ENCODE measurements around the gene MYOG. TPM values are rescaled to one million over a fixed set of nuclear protein-coding genes. Genes with fewer than 3 reads are reported as not detected.

The MYOG gene
- total RNA-seq, 1 experiment from 2014 or later: not detected

DNA sequence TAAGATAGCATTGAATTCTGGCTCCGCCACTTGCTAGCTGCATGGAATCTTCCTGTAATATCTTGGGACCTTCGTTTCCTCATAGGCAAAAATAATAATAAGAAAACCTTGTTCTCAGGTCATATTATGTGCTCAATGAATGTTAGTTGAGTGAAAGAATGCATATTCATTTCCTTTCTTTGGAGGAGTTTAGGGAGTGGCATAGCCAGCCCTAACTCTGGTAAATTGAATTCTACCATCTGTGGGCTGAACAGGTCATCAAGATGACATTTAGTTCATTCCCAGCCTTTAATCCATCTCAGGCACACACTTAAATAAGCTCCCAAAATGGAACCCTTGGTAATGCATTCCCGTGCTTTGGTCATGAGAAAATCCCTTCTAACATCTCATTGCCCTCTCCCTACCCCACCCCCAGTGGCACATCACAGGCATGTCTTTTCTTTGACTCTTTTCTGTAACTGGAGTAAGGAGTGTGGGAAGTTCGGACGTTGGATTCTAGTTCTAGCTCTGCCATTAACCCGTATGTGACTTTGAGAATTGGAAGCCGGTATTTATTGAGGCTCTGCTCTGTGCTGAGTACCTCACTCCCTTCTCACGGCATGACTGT is 13.2 kb upstream of the MYOG start:
- DNase-seq: no peak
- H3K9me3 ChIP-seq: peaks cover 11% of the 10 kb centered on the region
- no peaks in the 10 kb centered on the region for H3K36me3 ChIP-seq
- H3K27me3 ChIP-seq: no peaks in the 10 kb centered on the region
- H3K4me3 ChIP-seq: no peak overlapping the region

DNA sequence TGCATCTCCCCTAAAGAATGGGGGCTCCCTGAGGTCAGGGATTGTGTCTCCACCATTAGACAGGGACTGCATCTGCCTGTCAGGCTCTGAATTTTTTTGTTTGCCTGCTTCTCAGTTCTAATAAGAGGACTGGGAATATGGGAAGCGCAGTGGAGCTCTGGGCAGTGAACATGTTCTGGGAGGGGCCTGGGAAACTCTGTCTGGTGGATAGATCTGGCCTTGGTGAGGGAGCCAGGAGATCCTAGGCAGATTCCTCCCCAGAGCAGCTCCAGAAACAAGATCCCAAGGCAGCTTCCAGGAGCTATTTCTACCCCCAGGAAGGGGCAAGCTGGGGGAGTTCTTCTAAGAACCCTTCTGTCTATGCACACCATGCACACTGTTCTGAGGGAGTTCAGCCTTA is 12.6 kb upstream of the MYOG start:
- Histone ChIP-seq H3K9me3 (peaks cover 15% of the 10 kb centered on the region), H3K4me3 (no peak overlapping the region), H3K36me3 (no peaks in the 10 kb centered on the region), H3K27me3 (no peaks in the 10 kb centered on the region)
- DNase-seq: no peak

DNA sequence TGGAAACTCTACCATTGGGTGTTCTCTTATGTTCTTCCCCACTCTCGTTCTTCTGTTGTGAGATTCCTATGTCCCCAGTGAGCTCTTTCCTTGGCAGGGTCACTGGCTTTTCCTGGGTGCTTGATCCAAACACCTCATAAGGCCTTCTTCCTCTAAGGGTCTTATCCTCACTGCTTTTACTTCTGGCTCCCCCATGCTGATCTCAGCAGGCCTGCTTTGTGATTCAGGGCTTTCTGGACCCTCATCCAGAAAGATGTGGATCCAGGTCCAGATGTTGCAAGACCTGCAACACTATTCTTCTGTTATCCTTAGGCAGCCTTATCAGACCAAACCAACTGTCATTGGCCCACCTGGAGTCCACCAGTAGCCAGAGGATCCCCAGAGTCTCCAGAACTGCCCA is 11.2 kb upstream of the MYOG start:
- no peak overlapping the region for H3K4me3 ChIP-seq
- no peak for DNase-seq
- peaks cover 17% of the 10 kb centered on the region for H3K9me3 ChIP-seq
- no peaks in the 10 kb centered on the region for H3K36me3 ChIP-seq
- no peaks in the 10 kb centered on the region for H3K27me3 ChIP-seq

DNA sequence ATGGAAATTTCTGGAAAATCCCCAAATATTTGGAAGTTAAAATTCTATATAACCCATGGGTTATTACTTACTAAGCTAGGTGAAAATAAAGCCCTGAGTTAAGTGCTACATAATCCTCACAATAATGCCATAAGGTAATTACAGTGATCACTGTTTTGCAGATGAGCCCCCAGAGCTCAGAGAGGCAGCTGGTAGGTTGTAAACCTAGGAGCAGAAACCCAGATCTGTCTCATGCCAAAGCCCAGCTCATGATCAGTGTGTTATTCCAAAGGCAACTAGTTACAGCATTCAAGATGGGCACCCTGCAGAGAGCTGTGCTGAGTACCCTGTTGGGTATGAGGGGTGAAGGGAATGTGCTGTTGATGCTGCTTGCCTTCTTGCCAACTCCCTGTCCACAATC is 10.8 kb upstream of the MYOG start:
- H3K9me3 ChIP-seq: peaks cover 17% of the 10 kb centered on the region

DNA sequence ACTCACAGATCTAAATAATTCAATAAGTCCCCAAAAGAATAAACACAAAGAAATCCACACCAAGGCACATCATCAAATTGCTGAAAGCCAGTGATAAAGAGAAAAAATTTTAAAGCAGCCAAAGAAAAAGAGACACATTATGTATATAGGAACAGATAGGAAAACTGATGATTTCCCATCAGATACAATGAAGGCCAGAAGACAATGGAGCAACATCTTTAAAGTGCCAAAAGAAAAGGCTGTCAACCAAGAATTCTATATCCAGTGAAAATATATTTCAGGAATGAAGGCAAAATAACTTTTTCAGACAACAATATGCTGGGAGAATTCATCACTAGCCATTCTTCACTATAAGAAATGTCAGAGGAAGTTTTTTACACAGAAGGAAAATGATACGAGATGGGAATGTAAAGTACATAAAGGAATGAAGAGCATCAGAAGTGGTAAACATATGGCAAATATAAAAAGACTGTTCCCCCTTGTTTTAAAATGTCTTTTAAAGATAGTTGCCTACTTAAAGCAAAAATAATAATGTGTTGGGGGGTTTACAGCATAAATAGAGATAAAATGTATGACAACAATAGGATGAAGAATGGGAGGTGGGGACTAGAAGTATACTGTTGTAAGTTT is 9.4 kb upstream of the MYOG start:
- H3K4me3 ChIP-seq: no peak overlapping the region
- H3K9me3 ChIP-seq: peaks cover 17% of the 10 kb centered on the region
- no peaks in the 10 kb centered on the region for H3K36me3 ChIP-seq
- DNase-seq: no peak
- no peaks in the 10 kb centered on the region for H3K27me3 ChIP-seq

More for the DNA sequence above, 10.8 kb upstream of the MYOG start:
- H3K36me3 ChIP-seq: no peaks in the 10 kb centered on the region
- no peaks in the 10 kb centered on the region for H3K27me3 ChIP-seq
- DNase-seq: no peak
- no peak overlapping the region for H3K4me3 ChIP-seq

DNA sequence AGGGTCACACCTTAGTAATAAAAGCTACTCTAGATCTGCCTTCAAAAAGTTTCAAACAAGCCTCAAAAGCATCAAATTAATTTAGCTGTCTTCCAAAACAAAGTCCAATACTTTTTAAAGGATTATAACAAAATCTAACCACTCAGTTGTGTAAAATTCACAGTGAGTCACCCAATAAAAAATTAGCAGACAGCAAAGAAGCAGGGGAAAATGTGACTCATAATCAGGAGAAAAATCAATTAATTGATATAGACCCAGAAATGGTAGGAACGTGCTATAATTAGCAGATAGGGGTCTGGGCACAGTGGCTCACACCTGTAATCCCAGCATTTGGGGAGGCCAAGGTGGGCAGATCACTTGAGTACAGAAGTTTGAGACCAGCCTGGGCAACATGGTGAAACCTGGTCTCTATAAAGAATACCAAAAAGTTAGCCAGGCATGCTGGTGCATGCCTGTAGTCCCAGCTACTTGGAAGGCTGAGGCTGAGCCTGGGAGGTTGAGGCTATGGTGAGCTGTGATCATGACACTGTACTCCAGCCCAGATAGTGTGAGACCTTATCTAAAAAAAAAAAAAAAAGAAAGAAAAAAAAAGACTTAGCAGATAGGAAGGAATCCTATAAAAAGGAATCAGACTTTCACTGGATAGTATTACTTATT is 8.1 kb upstream of the MYOG start:
- Histone ChIP-seq H3K9me3 (peaks cover 17% of the 10 kb centered on the region), H3K4me3 (no peak overlapping the region), H3K27me3 (no peaks in the 10 kb centered on the region), H3K36me3 (no peaks in the 10 kb centered on the region)
- no peak for DNase-seq

DNA sequence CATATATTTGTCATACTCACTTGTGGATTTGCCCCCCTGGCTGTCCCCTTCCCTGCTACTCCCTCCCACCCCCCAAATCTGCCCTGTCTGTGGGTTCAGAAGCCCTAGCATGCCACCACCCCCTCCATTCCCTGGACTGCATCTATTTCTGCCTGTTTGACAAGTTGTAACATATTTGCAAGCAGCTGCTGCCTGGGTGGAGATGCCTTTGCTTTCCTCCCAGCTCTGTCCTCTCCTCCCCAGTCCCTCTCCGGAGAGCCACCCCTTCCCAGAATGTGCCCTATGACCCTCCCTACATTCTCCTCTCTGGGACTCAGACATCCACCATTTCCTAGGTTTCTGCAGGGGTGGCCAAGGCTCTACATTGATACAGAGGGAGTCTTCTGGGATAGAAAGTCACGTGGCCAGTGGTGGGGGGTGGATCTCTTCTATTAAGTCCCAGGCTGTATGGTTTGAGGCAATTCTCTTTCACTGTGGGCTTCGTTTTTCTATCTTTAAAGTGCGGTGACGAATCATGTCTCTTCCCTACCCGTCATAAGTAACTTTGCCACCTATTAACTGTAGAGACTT is 6.0 kb upstream of the MYOG start:
- H3K27me3 ChIP-seq: no peaks in the 10 kb centered on the region
- DNase-seq: no peak
- H3K9me3 ChIP-seq: peaks cover 17% of the 10 kb centered on the region
- H3K36me3 ChIP-seq: no peaks in the 10 kb centered on the region
- H3K4me3 ChIP-seq: no peak overlapping the region

DNA sequence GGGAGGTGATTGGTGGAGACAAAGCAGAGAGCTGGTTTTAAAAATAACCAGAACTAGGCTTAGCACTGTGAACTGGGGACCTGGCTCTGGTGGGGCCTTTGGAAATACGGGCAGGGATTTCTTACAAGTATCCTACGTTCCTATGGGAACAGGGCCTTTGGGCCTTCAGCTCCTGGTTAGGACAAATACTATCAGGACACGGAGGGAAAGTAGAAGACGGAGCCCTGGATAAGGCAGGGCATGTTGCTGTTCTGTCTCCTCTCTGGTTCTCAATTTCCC is 5.3 kb upstream of the MYOG start:
- Histone ChIP-seq H3K27me3 (no peaks in the 10 kb centered on the region), H3K4me3 (no peak overlapping the region), H3K36me3 (no peaks in the 10 kb centered on the region), H3K9me3 (peaks cover 17% of the 10 kb centered on the region)
- DNase-seq: no peak

DNA sequence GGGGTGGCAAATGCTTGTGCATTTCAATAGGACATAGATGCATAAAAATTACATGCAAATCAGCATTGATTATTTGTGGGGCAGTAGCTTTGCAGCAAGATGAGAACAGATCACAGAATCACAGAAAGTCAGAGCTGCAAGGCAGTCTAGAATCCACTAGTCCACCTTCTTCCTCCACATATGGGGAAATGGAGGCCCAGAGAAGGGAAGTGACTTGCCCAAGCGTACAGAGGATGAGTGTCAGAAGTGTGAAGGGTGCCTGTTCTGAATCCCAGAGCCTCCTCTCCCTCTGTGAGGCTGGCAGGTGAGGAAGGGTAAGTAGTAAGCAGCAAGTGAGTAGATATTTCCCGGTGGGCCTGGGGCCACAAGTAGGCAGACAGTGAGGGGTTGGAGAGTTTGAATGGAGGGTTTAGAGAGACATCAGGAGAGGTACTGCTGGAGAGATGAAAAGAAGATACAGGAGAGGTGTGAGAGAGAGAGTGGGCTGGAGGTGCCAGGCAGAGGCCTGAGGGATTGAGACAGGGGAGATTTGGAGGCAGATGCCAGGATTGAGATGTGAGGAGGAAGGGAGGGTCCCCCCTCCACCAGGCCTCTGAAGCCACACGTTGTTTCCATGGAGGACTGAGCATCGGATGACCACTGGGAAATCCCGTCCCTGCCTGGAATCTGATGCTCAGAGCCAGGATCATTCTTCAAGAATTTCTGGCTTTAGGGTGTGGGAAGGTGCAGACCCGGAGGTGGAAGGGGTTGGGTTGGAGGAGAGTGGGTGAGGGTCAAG is 4.8 kb upstream of the MYOG start:
- no peak for DNase-seq
- H3K4me3 ChIP-seq: no peak overlapping the region
- no peaks in the 10 kb centered on the region for H3K36me3 ChIP-seq
- H3K27me3 ChIP-seq: no peaks in the 10 kb centered on the region
- peaks cover 17% of the 10 kb centered on the region for H3K9me3 ChIP-seq

DNA sequence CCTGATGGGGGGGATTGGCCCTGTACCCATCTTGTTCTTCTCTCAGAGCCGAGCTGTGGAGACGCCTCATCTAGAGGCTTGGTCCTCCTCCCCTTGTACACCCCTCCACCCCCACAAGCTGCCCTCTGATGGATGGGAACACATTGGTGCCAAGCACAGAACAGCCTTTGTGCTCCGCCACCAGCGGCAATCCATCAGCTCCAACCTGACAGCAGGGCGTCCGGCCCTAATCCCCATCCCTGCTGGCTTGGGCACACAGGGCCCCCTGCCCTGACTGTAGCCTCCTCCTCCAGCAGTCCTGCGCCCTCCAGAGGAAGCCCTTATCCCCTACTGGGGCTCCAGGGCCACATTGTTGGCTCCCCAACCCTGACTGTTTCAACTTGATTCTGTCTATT is 3.8 kb upstream of the MYOG start:
- Histone ChIP-seq H3K4me3 (no peak overlapping the region), H3K27me3 (no peaks in the 10 kb centered on the region), H3K36me3 (no peaks in the 10 kb centered on the region), H3K9me3 (peaks cover 10% of the 10 kb centered on the region)
- DNase-seq: no peak

DNA sequence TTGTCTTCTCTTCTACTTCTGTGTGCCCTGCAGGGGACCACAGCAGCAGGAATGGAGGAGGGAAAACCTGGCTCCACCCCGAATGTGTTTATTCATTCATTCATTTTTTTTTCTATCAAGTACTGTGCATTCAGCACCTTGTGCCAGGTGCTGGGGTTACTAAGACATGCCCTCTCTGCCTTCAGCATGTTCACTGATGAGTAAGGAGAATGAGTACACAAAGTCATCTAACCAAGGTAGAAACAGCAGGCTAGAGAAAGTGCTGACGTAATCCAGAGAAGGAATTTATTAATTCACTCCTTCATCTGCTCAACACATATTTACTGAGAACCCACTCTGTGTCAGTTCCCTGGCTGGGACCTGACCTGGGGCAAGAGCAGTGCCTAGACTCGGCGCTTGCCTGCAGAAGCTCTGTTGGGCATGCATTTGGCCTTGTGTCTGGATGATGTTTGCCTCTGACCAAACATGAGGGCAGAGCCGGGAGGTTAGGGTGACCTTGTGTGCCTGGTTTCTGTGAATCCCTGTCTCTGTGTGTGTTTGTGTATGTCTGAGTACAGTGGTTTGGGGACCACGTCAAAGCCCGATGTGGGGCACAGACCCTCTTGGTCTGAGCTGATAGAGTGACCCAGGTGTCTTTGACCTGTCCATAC is 3.3 kb upstream of the MYOG start:
- no peak for DNase-seq
- H3K4me3 ChIP-seq: no peak overlapping the region
- no peaks in the 10 kb centered on the region for H3K36me3 ChIP-seq
- no peaks in the 10 kb centered on the region for H3K27me3 ChIP-seq
- peaks cover 6% of the 10 kb centered on the region; the same call in 1 of the 2 replicates for H3K9me3 ChIP-seq

DNA sequence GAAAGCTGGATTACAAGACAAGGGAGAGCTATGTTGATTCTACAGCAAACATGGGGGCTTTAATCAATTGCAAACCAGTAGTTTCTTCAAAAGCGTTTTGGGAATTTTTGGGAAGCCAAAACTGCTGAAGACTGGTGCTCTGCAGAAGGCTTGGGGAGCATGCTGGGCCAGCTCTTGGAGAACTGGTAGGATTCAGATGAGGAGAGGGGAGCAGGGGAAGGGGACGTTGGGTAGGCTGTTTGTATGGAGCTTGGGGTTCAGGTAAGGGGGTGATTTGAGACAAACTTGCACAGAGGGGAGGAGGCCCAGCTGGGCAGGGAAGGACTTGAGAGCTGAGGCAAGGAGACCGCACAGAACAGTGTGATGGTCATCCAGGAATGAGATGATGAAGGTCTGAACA is 2.6 kb upstream of the MYOG start:
- H3K4me3 ChIP-seq: no peak overlapping the region
- H3K36me3 ChIP-seq: no peaks in the 10 kb centered on the region
- H3K27me3 ChIP-seq: no peaks in the 10 kb centered on the region
- no peak for DNase-seq
- H3K9me3 ChIP-seq: peaks cover 2% of the 10 kb centered on the region; the same call in 1 of the 2 replicates

DNA sequence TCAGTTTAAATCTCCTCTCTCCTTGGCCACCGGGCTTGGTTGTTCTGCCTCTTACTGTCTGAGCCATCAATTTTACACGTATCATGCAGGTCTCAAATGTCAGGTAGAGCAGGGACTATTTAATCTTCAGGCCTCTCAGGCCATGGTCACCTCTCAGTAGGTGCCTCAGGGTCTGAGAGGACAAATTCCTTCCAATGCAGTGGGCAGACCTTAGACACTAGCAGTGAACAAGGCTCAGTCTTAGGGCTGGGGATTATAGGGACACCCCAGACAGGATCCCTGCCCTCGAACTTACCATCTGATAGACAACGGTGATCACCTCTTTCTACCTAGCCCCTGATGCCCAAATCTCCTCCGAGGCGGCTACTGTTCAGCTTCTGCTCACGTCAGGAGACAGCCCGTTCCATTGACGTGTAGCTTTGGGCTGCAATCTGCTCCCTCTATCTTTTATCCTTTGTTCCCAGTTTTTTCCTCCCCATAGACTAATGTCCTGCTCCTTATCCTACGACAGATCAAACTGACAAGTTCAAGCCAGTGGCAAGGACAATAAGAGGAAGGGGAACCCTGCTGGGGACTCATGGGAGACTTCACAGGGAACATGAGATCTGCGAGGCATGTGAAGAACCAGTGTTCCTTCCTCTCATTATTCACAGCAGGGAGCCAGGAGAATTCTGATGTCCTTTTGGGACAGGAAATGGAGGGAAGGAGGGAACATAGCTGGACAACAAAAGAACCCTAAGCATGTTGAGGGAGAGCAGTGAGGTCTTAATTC is 1.4 kb upstream of the MYOG start:
- Histone ChIP-seq H3K36me3 (no peaks in the 10 kb centered on the region), H3K27me3 (no peaks in the 10 kb centered on the region)

DNA sequence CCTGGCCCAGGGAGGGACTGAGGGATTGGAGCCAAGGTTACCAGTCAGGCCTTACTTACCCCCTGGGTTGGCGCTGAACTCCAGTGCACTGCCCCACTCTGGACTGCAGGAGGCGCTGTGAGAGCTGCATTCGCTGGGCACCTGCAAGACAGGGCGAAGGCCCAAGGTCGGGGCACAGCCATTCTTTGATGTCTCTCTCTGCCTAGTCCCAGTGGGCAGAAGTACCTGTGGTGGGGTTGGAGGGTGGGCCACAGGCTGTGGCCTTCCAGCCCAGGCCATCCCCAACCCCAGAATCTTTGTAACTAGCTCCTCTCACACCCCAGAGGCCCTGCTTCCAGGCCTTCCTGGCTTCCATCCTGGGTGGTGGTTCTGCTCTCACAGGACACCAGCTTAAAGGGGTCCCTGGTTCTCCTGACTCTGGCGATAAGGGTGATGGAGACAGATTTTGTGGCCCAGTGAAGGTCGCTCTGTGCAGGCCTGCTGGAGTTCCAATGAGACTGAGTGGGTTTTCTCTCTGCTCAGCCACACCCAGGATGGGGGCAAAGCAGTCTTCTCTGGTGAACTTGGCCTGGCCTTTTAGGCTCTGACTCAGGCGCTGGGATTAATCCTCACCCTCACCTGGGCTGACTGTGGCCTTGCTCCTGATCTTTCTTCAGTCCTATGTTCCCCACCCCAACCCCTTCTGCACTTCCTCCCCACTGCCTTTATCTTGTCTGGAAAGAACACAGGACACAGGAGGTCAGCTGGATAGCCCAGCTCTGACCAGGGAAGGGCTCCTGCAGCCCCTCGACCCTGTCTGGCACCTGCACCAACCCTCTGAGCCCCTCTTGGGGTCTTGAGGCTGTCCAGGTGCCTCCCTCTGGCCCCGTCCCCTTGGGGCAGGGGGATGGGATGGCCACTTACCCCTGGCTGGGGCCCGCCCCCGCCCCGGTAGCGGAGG is 954 bp downstream of the MYOG start:
- no peak overlapping the region for H3K4me3 ChIP-seq
- no peaks in the 10 kb centered on the region for H3K27me3 ChIP-seq
- no peaks in the 10 kb centered on the region for H3K9me3 ChIP-seq
- H3K36me3 ChIP-seq: no peaks in the 10 kb centered on the region
- no peak for DNase-seq

More for the DNA sequence above, 1.4 kb upstream of the MYOG start:
- no peak for DNase-seq
- Histone ChIP-seq H3K4me3 (no peak overlapping the region), H3K9me3 (no peaks in the 10 kb centered on the region)

DNA sequence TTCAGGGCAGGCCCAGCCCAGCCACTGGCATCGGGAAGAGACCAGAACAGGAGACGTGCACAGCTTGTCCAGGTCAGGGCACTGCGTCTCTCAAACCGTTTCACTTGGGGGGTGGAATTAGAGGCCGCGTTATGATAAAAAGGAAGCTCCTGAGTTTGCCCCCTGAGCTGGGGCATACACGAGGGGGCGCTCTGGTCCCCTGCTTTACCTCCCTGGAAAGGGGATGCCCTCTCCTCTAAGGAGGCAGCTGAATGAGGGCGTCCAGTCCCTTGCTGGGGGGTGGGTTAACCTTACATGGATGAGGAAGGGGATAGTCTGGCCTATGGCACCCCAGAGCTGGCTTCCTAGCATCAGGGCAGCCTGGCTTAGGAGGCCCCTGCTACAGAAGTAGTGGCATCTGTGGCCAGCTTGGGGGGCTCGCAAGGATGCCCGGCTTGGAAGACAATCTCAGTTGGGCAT is 2.3 kb downstream of the MYOG start:
- no peak overlapping the region for H3K4me3 ChIP-seq
- H3K36me3 ChIP-seq: no peaks in the 10 kb centered on the region
- H3K27me3 ChIP-seq: no peaks in the 10 kb centered on the region
- no peaks in the 10 kb centered on the region for H3K9me3 ChIP-seq
- no peak for DNase-seq

All from MG63 (cell line).